DOHH2 (cell line): ENCODE data around the gene ADCY7.

Experiments
- H3F3A ChIP-seq: fragments of 200-600 bp; sonication (generic), shearing (Covaris generic); 2 replicates; pipeline ENCODE4 v1.6.0; 2016; ENCODE audit warnings: antibody characterized with exemption, mild to moderate bottlenecking; ENCODE audit not compliant: control insufficient read depth, insufficient read depth
- H3K27ac ChIP-seq: fragments of 200-600 bp; sonication (generic); 2 replicates; pipeline ENCODE4 v1.5.1; 2014; ENCODE audit warnings: low read depth, mild to moderate bottlenecking, low read length, moderate library complexity
- H3K27me3 ChIP-seq: fragments of 200-600 bp; sonication (generic); 2 replicates; pipeline ENCODE4 v1.6.1; 2014; ENCODE audit warnings: mild to moderate bottlenecking, low read length, mixed read lengths; ENCODE audit not compliant: control insufficient read depth
- H3K36me3 ChIP-seq: fragments of 200-600 bp; sonication (generic); 2 replicates; pipeline ENCODE4 v1.6.1; 2014; ENCODE audit warnings: mild to moderate bottlenecking, low read length, moderate library complexity, mixed read lengths; ENCODE audit not compliant: control insufficient read depth
- H3K4me1 ChIP-seq: fragments of 200-600 bp; sonication (generic); 2 replicates; pipeline ENCODE4 v1.6.1; 2014; ENCODE audit warnings: mild to moderate bottlenecking, low read length, mixed read lengths; ENCODE audit not compliant: control insufficient read depth
- H3K4me2 ChIP-seq: fragments of 200-600 bp; sonication (generic); 2 replicates; pipeline ENCODE4 v1.6.0; 2014; ENCODE audit warnings: mild to moderate bottlenecking, low read length, moderate library complexity
- H3K4me3 ChIP-seq: fragments of 200-600 bp; sonication (generic); 2 replicates; pipeline ENCODE4 v1.5.1; 2014; ENCODE audit warnings: mild to moderate bottlenecking, low read length, mixed read lengths
- H3K79me2 ChIP-seq: fragments of 200-600 bp; sonication (generic); 2 replicates; pipeline ENCODE4 v1.6.1; 2014; ENCODE audit warnings: mild to moderate bottlenecking, low read length, mixed read lengths; ENCODE audit not compliant: control insufficient read depth
- H3K9me2 ChIP-seq: fragments of 200-600 bp; sonication (generic); replicated peaks from 2 replicates; pipeline ENCODE4 v1.6.1; 2014; ENCODE audit warnings: mild to moderate bottlenecking, low read length, mixed read lengths; ENCODE audit not compliant: control insufficient read depth
- H3K9me3 ChIP-seq: fragments of 200-600 bp; sonication (generic); 2 replicates; pipeline ENCODE4 v1.6.1; 2014; ENCODE audit warnings: antibody characterized with exemption, low read length, mixed read lengths; ENCODE audit not compliant: control insufficient read depth, insufficient read depth
- H4K20me1 ChIP-seq: fragments of 200-600 bp; sonication (generic); 2 replicates; pipeline ENCODE4 v1.6.0; 2014; ENCODE audit warnings: low read depth, mild to moderate bottlenecking, antibody characterized with exemption, low read length, moderate library complexity; ENCODE audit not compliant: control insufficient read depth, insufficient read depth
- EZH2phosphoT487 ChIP-seq: fragments of 200-600 bp; sonication (generic); IDR thresholded peaks from 2 replicates; pipeline ENCODE4 v1.6.1; 2017; ENCODE audit warnings: borderline replicate concordance, mild to moderate bottlenecking, antibody characterized with exemption, low read length, moderate library complexity, mixed read lengths
- TF ChIP-seq, protein P1 (sequence below): fragments of 200-600 bp; sonication (generic); IDR thresholded peaks from one replicate; pipeline ENCODE4 v1.5.1; 2014; ENCODE audit warnings: antibody characterized with exemption, mild to moderate bottlenecking, low read depth, low read length; ENCODE audit not compliant: poor library complexity, severe bottlenecking

The ADCY7 gene

DNA sequence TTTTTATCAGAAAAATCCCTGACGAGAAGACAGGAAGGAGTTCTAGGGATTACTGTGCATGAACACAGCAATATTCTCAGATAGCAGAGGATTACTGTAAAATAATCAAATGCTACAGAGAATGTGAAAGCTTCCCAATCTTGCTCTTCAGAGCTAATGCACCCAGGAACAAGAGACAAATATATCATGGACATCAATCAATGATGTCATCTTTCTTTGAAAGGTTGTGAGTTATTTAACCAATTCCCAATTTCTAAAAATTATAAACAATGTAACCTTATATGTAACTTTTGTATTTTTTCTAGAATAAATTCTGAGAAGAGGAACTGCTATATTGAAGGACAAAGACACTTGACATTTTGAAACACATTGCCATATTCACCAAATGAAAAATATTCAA is 56.0 kb downstream of the ADCY7 start:
- no peak for TF ChIP-seq EZH2phosphoT487
- TF ChIP-seq, protein P1, sequence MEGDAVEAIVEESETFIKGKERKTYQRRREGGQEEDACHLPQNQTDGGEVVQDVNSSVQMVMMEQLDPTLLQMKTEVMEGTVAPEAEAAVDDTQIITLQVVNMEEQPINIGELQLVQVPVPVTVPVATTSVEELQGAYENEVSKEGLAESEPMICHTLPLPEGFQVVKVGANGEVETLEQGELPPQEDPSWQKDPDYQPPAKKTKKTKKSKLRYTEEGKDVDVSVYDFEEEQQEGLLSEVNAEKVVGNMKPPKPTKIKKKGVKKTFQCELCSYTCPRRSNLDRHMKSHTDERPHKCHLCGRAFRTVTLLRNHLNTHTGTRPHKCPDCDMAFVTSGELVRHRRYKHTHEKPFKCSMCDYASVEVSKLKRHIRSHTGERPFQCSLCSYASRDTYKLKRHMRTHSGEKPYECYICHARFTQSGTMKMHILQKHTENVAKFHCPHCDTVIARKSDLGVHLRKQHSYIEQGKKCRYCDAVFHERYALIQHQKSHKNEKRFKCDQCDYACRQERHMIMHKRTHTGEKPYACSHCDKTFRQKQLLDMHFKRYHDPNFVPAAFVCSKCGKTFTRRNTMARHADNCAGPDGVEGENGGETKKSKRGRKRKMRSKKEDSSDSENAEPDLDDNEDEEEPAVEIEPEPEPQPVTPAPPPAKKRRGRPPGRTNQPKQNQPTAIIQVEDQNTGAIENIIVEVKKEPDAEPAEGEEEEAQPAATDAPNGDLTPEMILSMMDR = no peak
- Histone ChIP-seq H4K20me1 (0 out of 2 replicates have a peak, but pooled peaks cover 2% of the 10 kb centered on the region), H3K36me3 (peaks cover 92% of the 10 kb centered on the region), H3K9me2 (no peaks in the 10 kb centered on the region), H3K79me2 (no peaks in the 10 kb centered on the region), H3F3A (0 out of 2 replicates have a peak, but pooled peaks cover 3% of the 10 kb centered on the region), H3K9me3 (no peaks in the 10 kb centered on the region), H3K27me3 (no peaks in the 10 kb centered on the region), H3K4me1 (0 out of 2 replicates have a peak, but pooled peaks cover 2% of the 10 kb centered on the region), H3K4me2 (no peak overlapping the region), H3K27ac (no peak overlapping the region), H3K4me3 (no peak overlapping the region)

DNA sequence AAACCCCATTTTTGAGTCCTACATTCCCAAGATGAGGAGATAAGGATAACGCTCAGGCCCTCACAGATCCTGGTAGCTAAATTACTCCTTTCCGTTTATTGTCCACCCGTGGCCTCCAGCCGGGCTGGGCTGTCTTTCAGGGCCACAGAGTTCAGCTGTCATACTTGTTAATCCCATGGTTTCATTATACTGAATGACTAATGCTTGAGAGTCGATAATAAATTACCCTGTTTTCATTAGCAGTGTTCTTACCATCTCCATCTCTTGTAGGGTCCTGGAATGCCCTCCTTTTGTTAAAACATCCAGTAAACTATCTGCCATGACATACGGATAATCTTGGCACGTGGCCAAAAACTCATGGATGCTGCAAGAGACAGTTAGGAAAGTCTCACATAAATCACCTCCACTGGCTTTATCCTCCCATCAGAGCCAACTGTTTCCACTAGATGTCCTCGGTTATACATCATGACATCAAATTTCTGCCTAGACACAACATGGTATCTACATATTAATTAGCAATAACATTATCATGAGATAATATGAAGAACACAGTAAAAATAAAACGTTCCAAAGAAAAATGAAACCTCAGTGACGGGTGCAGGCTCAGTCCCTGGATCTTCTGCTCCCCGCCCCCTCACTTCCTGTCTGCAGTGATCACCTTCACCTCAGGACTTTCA is 57.1 kb downstream of the ADCY7 start:
- no peak overlapping the region for H3K27ac ChIP-seq

DNA sequence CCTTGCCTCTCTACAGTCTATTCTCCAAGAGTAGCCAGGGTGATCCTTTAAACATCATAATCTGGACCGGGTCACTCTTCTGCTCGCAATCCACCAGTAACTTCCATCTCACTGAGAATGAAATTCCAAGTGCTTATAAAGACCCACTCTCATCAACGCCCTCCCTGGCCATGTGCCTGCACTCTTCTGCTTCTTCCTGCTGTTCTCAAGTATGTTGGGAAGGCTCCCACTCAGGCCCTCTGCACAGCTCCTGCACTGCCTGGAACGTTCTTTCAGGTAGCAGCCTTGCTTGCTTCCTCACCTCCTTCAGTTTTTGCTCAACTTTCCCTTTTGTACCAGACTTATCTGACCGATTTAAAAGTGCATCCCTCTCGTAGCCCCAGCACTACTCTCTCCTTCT is 58.0 kb downstream of the ADCY7 start:
- Histone ChIP-seq H3K36me3 (peaks cover 93% of the 10 kb centered on the region), H4K20me1 (0 out of 2 replicates have a peak, but pooled peaks cover 2% of the 10 kb centered on the region), H3K9me2 (no peaks in the 10 kb centered on the region), H3K9me3 (no peaks in the 10 kb centered on the region), H3K4me2 (no peak overlapping the region), H3K27me3 (no peaks in the 10 kb centered on the region), H3K79me2 (no peaks in the 10 kb centered on the region), H3F3A (peaks cover 3% of the 10 kb centered on the region; the same call in 1 of the 2 replicates), H3K27ac (no peak overlapping the region), H3K4me1 (0 out of 2 replicates have a peak, but pooled peaks cover 3% of the 10 kb centered on the region), H3K4me3 (no peak overlapping the region)
- no peak for TF ChIP-seq EZH2phosphoT487
- TF ChIP-seq, protein P1 = no peak

More for the DNA sequence above, 57.1 kb downstream of the ADCY7 start:
- 0 out of 2 replicates have a peak, but pooled peaks cover 3% of the 10 kb centered on the region for H3K4me1 ChIP-seq
- H3K79me2 ChIP-seq = no peaks in the 10 kb centered on the region
- no peaks in the 10 kb centered on the region for H3K9me2 ChIP-seq
- H4K20me1 ChIP-seq = 0 out of 2 replicates have a peak, but pooled peaks cover 2% of the 10 kb centered on the region
- H3K4me3 ChIP-seq = no peak overlapping the region
- no peaks in the 10 kb centered on the region for H3K9me3 ChIP-seq
- TF ChIP-seq, protein P1 = no peak
- TF ChIP-seq EZH2phosphoT487 = no peak
- no peak overlapping the region for H3K4me2 ChIP-seq
- peaks cover 92% of the 10 kb centered on the region for H3K36me3 ChIP-seq
- H3F3A ChIP-seq = peaks cover 3% of the 10 kb centered on the region; the same call in 1 of the 2 replicates
- H3K27me3 ChIP-seq = no peaks in the 10 kb centered on the region
